GM19099 (cell line): ENCODE results near the gene MYO9A.

ENCODE experiments used
- POLR2A ChIP-seq: IDR thresholded peaks from 3 replicates; pipeline ENCODE4 v1.6.1; 2011; ENCODE audit warnings: low read depth; ENCODE audit not compliant: insufficient read length; ENCODE audit errors: extremely low read depth

The MYO9A gene

DNA sequence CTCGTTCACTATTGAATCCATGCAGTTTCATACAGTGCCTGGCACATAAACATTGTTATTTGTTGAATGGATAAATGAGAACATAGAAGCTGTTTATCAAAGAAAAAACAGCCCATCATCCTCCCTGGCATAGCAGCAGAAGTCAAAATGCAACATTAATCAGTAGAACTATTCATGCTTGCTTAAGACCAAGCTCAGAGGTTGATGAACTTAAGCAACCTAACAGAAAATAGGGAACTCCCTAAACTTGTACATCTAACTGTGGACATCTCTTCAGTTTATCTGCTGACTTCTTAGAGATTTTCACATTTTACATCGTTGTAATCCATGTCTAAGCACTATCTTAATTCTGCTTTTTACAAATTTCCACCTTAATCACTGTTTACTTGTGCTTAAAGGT lies 29.5 kb upstream of the MYO9A start:
- no peak for TF ChIP-seq POLR2A

DNA sequence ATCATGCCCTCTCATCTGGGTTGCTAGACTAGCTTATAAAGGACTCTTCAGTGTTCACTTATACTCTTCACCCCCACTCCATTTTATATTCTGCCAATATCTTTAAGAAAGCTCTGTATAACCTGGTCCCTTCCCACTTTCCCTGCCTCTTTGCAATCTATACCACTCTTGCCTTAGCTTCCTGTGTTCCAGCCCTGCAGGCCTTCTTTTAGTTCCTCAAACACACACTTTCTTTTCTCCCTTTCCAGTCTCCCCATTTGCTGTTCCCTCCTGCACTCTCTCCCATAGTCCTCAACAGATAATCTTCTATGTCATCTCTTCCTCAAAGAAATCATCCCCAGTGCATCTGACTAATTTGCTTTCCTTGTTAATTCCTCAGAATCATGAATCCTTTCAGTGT lies 29.0 kb upstream of the MYO9A start:
- TF ChIP-seq POLR2A = no peak

DNA sequence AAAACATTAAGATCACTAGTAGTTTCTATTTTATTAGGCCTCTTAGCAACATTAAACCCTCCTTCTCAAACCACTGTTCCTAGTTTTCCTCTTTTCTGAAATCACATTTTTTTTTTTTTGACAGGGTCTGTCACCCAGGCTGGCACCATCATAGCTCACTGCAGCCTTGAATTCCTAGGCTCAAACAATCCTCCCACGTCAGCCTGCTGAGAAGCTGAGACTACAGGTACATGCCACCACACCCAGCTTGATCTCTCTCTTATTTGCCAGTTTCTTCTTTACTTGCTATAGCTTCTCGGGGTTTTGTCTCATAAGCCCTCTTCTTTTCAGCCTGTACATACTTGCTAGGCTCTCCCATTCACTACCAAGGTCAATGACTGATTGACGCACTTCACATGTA lies 28.3 kb upstream of the MYO9A start:
- no peak for TF ChIP-seq POLR2A

DNA sequence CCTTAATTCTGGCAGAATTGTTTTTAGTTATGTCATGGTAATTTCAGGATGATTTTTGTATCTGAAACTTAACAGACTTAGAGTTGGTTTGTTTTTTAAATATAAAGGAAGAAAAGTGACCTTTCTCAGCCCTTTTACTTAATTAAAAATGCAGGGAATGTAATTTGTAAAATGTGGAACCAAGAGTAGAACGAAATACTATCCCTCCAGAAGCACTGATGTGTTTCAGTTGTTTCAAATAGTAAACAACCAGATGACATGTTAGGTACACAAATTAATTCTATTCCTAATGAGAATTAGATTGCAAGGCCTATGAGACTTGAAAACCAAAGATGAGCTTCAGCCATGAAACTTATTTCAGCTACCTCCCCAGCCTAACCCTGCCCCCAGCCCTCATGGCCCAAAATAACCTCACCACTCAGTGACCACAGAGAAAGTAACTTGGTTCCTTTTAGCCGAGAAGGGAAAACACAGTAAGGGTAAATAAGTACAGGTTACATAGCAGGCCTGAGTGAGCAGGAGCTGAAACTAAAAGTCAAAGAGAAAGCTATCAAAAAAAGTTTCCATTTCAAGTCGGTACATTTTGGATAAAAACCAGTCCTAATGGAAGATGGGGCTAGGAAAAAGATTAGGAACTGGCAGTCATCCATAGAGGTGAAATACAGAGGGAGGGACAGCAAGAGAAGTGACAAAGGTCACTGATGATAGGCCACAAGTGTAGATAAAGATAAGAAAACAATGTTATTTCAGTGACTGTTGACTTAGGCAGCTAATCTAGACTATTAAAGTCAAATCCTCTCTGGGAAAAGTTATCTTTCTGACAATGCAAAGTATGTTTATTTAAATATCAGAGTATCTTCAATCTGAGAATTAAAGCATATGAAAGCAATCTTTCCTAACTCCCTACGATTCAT lies 23.5 kb upstream of the MYO9A start:
- no peak for TF ChIP-seq POLR2A

DNA sequence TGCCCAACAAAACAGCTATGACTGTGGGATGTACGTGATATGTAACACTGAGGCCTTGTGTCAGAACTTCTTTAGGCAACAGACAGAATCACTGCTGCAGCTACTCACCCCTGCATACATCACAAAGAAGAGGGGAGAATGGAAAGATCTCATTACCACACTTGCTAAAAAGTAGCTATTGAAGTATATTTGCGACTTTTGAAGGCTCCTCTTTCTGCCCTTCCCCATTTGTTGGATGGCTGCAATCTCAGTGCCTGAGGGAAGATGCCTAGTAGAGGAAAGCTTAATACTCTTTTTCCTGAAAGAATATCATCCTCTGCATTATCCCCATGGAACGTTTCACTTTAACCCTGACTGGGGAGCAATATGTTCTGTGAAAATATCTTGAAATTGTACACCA lies 22.1 kb upstream of the MYO9A start:
- no peak for TF ChIP-seq POLR2A

DNA sequence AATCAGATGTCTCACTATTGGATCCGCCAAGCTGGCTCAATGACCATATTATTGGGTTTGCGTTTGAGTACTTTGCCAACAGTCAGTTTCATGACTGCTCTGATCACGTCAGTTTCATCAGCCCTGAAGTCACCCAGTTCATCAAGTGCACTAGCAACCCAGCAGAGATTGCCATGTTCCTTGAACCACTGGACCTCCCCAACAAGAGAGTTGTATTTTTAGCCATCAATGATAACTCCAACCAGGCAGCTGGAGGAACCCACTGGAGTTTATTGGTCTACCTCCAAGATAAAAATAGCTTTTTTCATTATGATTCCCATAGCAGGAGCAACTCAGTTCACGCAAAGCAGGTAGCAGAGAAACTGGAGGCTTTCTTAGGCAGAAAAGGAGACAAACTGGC lies 21.7 kb upstream of the MYO9A start:
- TF ChIP-seq POLR2A = no peak

DNA sequence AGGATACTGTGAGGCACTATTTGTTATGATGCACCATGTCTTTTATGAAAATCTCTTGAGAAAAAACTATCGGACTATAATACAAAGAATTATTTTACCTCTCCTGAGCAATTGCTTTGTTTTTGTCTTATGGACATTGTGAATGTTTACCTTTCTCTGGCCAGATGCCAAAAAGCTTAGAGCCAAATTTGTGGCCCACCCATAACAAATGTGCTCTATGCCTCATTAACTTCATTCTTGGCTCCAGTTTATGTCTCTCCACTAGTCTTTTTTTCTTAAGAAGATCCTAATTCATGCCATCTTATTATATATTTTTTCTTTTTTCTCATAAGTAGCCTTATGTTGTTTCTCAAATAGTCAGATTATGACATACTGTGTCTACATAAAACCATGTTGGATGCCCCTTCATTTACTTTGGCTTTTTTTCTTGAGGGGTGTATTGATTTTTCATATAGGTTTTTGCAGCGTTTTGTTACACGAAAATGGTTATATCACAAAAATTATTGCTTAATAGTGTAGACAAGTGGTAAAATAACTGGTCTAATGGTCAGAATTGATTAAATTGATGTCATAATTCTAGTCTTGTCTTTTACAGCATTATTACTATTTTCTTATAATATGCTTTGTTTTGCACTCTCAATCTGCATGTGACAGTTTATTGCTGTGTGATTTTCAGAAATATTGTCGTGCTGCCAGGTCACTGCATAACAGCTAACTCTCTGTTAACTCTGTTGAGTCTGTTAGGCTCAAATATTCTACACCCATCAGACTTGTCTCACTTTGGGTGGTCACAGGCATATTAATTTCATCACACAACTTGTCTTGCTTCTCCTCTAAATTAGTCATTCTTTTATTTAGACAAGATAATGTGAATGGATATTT lies 18.5 kb upstream of the MYO9A start:
- no peak for TF ChIP-seq POLR2A

DNA sequence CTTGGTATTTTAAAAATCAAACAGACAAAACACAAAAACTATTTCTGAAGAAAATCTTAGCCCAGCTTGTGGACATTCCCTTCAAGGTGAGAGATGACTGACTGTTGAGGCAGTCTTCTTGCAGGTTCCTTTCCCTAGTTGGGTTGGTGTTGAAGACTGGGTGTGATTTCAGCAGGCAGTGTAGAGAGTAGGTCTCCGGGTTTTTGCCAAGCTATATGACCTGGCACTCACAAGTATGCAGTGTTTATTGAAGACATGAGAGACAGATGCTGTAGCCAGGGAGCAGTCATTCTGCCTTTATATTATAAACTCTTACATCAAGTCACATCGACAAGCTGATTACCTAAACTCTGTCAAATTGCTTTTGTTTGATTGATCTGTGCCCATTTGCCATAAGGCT lies 17.8 kb upstream of the MYO9A start:
- no peak for TF ChIP-seq POLR2A

DNA sequence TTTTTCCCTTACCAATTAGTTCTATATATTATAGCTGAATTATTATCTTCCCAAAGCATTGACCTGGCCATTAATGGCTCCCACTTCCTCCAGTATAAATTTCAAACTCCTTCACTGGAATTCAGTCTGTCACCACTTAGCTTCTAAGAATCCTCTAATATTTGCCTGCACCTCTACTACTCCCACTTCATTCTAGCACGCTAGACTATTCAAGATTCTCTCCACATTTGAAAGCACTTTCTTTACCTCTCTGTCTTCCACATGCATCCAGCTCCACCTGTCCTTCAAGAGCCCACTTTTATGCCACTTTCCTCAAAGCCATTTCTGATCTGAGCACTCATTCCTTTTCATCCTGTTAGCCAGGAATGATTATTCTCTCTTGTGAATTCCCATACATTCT lies 15.3 kb upstream of the MYO9A start:
- TF ChIP-seq POLR2A = no peak

DNA sequence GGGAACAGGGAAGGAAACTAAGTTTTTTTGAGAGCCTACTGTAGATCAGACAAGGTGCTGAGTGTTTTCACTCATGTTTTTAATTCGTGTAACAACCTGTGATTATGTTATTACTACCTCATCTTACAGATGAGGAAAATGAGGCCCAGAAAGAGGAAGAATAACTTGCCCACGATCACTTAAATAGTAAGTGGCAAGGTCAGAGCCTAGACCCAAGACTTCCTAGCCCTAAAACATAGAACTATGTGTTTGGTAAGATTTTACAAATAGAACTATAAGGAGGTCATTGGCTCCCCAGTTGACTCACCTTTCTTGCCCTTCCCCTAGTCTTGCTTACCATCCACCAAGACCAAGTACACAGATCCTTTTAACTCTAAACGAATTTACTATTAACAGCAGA lies 14.0 kb upstream of the MYO9A start:
- TF ChIP-seq POLR2A = no peak

DNA sequence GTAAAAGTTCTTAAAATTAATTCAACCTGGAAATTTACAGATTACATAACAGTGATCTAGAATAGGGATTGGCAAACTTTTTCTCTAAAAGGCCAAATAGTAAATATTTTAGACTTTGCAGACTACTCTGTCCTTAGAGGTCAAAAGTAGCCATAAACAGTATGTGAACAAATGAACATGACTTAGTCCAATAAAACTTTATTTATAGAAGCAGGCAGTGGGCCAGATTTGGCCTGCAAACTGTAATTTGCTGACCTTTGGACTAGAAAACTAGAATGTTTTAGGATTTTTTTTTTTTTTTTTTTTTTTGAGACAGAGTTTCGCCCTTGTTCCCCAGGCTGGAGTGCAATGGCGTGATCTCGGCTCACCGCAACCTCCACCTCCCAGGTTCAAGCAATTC lies 12.3 kb upstream of the MYO9A start:
- no peak for TF ChIP-seq POLR2A

DNA sequence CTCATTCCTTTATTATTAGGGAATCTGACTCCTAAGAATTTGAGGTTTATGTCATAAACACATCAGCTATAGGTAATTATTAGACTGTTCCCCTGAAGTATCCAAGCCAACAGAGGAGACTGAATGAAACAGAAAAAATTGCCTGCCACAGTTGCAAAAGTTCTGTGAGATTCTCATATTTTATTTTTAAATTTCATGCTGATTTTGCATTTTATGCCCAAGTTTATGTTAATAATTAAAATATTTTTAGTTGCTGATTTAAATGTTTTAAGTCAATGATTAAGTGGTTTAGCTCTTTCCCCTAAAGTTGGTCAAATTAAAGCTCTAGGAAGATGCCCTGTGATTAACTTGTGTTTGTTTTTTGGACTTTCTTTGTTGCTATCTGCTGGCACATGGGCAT lies 10.4 kb upstream of the MYO9A start:
- TF ChIP-seq POLR2A = no peak

DNA sequence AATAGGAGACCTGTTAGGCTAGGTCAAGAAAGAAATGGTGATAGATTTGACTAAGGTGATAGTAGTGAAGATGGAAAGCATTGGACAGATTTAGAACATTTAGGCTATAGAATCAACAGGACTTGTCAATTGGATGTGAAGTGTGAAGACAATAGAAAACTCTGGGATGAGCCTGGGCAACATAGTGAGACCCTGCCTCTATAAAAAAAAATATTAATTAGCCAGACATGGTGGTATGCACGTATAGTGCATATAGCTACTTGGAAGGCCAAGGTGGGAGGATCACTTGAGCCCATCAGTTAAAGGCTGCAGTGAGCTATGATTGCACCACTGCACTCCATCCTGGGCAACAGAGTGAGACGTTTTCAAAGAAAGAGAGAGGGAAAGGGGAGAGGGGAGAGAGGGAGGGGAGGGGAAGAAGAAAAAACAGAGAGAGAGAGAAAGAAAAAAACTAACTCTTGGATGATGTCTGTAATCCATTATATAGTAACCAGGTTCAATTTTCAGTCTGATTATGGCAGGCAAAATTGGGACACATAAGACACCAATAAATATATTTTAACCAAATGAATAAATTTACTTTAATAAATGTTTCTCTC lies 9.9 kb upstream of the MYO9A start:
- TF ChIP-seq POLR2A = no peak

DNA sequence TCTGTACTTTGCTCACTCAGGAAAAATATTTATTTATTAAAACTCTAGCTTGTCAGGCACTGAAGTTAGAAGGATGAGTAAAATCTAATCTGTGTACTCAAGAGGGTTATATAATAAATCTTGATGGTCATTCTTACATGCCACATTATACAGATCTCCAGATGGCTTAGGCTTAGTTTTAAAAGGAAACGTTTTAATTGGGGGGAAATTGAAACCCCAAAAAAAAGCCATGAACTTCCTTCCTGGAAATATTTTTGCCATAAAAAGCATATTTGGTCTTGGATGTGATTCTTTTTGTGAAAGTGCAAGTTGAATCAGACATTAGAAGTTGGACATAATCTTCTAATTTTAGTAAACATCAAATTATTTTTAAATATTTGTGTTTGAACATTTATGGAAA lies 6.3 kb upstream of the MYO9A start:
- no peak for TF ChIP-seq POLR2A

DNA sequence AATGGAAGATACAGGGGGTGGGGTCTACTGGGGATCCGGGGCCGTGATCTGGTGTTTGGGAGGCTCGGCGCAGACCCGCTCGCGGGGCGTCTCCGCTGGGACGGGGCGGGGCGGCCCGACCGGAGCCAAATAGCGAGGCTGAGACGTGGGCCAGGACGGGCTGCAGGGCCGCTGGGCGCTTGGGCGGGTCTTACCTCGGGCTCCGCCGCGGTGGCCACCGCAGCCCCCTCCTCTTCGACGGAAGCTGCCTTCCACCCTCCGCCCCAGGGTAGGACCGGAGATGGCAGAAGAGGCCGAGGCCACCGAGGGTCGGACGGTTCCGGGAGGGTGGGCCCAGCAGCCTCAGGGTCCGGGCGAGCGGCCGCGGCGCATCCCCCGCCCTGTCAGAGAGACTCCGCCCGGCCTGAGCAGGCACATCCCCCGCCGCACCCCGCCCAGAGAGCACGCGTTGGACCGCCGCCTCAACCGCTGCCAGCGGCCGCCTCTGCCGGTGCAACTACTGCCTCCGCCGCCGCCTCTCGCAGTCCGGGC lies 399 bp downstream of the MYO9A start:
- TF ChIP-seq POLR2A = peak; percentile 37
